Measurements from ENCODE around the gene GATA6.

DNA sequence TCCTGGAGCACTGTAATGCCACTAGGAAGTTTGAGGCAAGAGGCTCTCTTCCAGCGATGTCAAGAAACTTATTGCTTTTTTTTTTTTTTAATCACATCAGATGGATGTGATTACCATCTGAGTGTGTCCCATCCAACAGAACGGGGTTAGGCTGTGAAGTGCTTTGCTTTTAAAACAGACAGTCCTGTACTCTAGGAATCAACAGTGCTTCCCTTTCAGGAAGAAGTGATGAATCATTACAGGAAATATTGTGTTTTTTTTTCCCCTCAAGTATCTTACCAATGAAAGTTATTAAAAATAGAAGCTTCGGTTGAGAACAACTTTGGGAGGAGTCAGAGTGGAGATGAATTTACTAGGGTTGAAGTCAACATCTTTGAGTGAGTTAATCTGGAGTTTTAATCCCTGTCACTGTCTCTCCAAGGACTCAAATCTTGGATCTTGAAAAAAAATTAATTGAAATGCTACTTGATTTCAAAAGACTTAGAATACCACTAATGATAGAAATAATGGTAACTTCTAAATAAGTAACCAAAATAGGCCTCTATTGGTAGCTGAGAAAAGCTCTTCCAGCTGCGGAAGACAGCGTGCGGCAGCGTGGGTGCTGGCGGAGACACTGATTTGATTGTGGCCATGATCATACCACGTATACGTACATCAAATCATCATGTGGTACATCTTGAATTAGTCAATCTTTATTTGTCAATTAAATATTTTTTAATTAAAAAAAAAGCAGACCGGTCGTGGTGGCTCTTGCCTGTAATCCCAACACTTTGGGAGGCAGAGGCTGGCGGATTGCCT is 45.5 kb downstream of the GATA6 start:
- no peak for TF ChIP-seq RFX5 (IDR thresholded peaks at IDR 0.05; ENCODE audit: borderline replicate concordance, low read depth, low read length)
- TF ChIP-seq, protein P1, sequence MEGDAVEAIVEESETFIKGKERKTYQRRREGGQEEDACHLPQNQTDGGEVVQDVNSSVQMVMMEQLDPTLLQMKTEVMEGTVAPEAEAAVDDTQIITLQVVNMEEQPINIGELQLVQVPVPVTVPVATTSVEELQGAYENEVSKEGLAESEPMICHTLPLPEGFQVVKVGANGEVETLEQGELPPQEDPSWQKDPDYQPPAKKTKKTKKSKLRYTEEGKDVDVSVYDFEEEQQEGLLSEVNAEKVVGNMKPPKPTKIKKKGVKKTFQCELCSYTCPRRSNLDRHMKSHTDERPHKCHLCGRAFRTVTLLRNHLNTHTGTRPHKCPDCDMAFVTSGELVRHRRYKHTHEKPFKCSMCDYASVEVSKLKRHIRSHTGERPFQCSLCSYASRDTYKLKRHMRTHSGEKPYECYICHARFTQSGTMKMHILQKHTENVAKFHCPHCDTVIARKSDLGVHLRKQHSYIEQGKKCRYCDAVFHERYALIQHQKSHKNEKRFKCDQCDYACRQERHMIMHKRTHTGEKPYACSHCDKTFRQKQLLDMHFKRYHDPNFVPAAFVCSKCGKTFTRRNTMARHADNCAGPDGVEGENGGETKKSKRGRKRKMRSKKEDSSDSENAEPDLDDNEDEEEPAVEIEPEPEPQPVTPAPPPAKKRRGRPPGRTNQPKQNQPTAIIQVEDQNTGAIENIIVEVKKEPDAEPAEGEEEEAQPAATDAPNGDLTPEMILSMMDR (IDR thresholded peaks at IDR 0.05; ENCODE audit: control extremely low read depth in 1 of 3, insufficient read depth in 1 of 3, low read depth in 1 of 3, low read length in 3 of 3) = no peak
- TF ChIP-seq, protein P2, sequence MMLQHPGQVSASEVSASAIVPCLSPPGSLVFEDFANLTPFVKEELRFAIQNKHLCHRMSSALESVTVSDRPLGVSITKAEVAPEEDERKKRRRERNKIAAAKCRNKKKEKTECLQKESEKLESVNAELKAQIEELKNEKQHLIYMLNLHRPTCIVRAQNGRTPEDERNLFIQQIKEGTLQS (IDR thresholded peaks at IDR 0.05; ENCODE audit: insufficient read depth, low read depth, low read length) = no peak
- TF ChIP-seq JUND (IDR thresholded peaks at IDR 0.05; ENCODE audit: low read length) = no peak
- no peak for TF ChIP-seq FOSL1 (IDR thresholded peaks at IDR 0.05; ENCODE audit: insufficient read depth, low read depth, low read length)
- TF ChIP-seq HDAC6 (IDR thresholded peaks at IDR 0.05; ENCODE audit: low read depth, low read length) = no peak
- no peak for TF ChIP-seq ZNF274 (IDR thresholded peaks at IDR 0.05; ENCODE audit: borderline replicate concordance, extremely low read depth, low read length)
- TF ChIP-seq SRF (IDR thresholded peaks at IDR 0.05; ENCODE audit: low read depth, low read length) = no peak
